GM12864 (cell line): Measurements from ENCODE around the gene CDH13.

Experiments
- DNase-seq: peaks from one replicate; pipeline ENCODE4 v3.0.0-alpha.2; 2011; ENCODE audit warnings: low read depth
- H3K4me3 ChIP-seq: 2 replicates; pipeline ENCODE4 v1.5.1; 2011; ENCODE audit warnings: mild to moderate bottlenecking, low read depth, low read length, control low read depth
- TF ChIP-seq, protein P1 (sequence below): IDR thresholded peaks from 2 replicates; pipeline ENCODE4 v1.5.1; 2011; ENCODE audit warnings: low read depth, mild to moderate bottlenecking, moderate library complexity, low read length, control low read depth, inconsistent platforms; ENCODE audit errors: missing control alignments

The CDH13 gene

DNA sequence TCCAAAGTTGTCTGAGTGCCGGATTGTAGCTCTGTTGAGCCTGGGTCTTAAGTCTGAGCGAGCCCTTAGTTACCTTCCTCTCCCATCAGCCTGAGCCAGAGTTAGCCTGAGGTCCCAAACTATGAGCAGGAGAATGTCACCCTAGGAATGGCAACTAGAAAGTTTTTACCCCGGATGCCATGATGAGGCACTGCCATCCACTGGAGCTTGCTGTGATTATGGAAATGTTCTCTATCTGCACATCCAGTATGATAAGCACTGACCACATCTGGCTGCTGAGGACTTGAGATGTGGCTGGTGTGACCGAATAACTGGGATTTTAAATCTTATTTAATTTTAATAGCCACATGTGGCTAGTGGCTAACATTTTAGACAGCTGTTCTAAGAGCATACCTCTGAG is 550.0 kb downstream of the CDH13 start:
- TF ChIP-seq, protein P1, sequence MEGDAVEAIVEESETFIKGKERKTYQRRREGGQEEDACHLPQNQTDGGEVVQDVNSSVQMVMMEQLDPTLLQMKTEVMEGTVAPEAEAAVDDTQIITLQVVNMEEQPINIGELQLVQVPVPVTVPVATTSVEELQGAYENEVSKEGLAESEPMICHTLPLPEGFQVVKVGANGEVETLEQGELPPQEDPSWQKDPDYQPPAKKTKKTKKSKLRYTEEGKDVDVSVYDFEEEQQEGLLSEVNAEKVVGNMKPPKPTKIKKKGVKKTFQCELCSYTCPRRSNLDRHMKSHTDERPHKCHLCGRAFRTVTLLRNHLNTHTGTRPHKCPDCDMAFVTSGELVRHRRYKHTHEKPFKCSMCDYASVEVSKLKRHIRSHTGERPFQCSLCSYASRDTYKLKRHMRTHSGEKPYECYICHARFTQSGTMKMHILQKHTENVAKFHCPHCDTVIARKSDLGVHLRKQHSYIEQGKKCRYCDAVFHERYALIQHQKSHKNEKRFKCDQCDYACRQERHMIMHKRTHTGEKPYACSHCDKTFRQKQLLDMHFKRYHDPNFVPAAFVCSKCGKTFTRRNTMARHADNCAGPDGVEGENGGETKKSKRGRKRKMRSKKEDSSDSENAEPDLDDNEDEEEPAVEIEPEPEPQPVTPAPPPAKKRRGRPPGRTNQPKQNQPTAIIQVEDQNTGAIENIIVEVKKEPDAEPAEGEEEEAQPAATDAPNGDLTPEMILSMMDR, result no peak
- DNase-seq, result no peak
- no peak overlapping the region for H3K4me3 ChIP-seq

DNA sequence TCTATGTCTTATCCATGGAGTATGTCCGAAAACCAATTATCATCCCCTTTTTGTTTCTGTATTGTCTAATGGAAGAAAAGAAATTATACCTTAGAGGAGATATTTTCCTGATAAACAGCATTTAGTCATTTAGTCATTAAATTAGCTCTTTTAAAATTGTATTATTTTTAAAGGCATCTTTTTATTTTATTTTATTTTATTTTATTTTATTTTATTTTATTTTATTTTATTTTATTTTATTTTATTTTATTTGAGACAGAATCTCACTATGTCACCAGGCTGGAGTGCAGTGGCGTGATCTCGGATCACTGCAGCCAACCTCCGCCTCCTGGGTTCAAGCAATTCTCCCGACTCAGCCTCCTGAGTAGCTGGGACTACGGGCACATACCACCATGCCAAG is 559.1 kb downstream of the CDH13 start:
- no peak for DNase-seq
- TF ChIP-seq, protein P1, result no peak
- no peak overlapping the region for H3K4me3 ChIP-seq

DNA sequence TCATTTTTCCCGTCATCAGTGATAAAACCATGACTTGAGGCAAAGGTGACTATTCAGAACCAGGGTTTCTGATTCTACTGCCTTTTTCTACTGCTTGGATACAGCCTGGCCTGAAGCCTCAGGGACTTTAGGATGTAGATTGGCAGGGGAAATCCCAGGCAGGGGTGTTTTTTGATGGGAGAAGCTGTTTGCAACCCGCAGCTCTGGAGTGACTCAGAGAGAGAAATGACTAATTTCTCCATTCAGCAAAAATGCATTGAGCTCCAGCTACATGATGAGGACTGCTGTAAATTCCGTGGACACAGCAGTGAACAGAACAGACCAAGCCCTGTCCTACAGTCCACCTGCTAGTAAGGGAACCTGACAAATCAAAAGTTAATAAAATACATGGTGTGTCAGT is 560.6 kb downstream of the CDH13 start:
- no peak for DNase-seq
- no peak overlapping the region for H3K4me3 ChIP-seq
- TF ChIP-seq, protein P1, result no peak

DNA sequence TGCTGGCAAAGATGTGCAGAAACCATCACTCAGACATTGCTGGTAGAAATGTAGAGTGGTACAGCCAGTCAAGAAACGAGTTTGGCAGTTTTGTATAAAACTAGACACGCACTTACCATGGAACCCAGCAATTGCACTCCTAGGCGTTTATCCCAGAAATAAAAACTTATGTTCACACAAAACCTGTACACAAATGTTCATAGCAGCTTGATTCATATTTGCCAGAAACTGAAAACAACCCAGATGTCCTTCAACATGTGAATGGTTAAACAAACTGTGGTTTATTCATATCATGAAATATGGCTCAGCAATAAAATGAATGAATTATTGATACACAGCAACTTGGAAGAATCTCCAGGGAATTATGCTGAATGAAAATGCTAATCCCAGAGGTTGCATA is 570.0 kb downstream of the CDH13 start:
- TF ChIP-seq, protein P1, result no peak
- DNase-seq, result no peak
- H3K4me3 ChIP-seq, result no peak overlapping the region

DNA sequence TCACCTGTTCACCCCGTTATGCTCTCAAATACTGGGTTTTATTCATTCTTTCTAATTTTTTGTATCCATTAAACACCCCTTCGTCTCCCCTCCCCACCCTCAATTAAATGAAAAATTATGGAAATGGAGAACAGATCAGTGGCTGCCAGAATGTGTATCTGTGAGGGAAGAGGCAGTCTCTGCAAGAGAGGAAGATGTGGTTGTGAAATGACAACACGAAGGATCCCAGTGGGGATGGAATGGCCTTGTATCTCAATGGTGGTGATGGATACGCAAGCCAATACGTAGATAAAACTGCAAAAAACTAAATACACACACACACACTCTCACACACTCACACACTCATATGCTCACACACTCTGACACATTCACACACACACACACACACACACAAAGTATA is 570.7 kb downstream of the CDH13 start:
- no peak overlapping the region for H3K4me3 ChIP-seq
- TF ChIP-seq, protein P1, result no peak
- no peak for DNase-seq

DNA sequence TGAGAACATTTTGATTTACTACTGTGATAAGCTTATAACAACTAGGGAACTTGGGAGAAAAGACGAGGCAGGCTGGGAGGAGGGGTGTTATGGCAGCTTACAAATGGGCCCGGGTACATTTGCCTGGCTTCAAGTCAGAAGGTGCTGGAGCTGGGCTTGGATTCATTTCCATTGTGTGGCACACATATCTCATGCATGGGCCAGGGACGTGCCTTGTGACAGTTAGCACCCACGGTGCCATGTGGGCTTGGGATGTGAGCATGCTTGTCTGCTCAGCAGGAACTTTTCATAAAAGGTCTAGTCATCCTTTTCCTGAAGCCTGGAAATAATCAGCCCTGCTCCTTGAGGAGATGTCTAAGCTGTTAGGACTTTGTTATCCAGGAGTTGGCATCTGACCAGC is 572.2 kb downstream of the CDH13 start:
- TF ChIP-seq, protein P1, result no peak
- no peak overlapping the region for H3K4me3 ChIP-seq
- DNase-seq, result no peak

DNA sequence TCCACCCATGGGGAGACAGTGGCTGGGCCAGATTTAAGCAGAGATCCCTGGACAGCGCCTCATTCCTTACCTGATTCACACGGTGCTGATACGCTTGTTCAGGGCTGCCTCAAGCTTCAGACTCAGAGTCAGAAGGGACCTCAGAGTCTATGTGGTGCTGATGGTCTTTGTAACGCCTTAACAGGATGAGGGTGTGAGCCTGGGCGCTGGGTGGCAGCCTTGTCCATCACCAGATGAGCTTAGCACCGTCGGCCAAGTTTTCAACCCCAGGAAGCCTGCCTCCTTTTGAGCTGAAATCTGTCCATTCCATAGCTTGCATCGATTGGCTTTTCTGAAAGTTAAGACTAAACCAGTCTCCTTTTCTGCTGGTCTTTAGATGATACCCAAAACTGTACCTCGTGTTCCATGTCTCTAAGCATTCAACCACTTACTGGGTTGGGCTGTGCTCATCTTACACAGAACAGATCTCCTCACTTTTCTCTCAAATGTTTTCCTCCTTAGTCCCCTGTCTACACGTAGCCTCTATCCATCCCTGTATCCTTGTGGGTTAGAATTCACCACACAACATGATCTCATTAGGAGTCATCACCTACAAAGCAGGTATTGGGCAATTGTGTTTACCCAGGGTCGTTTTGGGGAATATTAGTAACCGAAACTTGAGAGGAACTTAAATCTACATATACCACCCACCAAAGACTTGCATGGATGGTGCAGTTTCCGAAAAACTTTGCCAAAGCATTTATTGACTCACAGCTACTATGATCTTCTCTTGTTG is 573.4 kb downstream of the CDH13 start:
- TF ChIP-seq, protein P1, result no peak
- DNase-seq, result no peak
- no peak overlapping the region for H3K4me3 ChIP-seq
